GM18499 (cell line): ENCODE data around the gene SLC34A1.
"Not testable (repeated sequence)": the region's sequence is repeated elsewhere in the genome, so short reads cannot be mapped to it uniquely, and the experiment has no call there.

ENCODE experiments used
- ATAC-seq: cut with Tn5 transposase; IDR thresholded peaks from one replicate; pipeline ENCODE4 v1.9.1; 2021; ENCODE audit warnings: moderate number of reproducible peaks; ENCODE audit not compliant: insufficient read depth, unreplicated experiment

The SLC34A1 gene

GRCh38 chr5:177404641-177405179 lies 20.5 kb downstream of the SLC34A1 start:
- ATAC-seq = no peak

- no peak for ATAC-seq
These were observed 21.1 kb downstream of the SLC34A1 start for GRCh38 chr5:177405312-177405711.

DNA sequence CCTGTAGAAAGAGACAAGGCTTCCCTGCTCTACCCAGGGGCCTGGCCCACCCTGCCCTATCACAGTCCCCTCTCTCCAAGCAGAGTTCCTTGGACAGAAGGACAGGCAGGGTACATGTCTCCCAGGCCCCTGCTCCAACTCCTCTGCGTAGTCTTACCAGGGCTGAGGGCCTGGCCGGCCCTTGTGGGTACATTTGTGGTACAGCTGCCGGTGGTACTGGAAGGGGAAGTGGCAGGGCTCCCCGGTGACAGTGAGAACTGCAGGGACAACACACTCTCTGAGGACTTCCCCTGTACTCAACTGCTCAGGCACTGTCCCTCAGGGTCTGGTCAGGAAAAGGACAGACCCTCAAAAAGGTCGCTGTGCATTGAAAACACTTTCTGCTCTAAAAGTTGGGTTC lies 21.6 kb downstream of the SLC34A1 start:
- no peak for ATAC-seq

DNA sequence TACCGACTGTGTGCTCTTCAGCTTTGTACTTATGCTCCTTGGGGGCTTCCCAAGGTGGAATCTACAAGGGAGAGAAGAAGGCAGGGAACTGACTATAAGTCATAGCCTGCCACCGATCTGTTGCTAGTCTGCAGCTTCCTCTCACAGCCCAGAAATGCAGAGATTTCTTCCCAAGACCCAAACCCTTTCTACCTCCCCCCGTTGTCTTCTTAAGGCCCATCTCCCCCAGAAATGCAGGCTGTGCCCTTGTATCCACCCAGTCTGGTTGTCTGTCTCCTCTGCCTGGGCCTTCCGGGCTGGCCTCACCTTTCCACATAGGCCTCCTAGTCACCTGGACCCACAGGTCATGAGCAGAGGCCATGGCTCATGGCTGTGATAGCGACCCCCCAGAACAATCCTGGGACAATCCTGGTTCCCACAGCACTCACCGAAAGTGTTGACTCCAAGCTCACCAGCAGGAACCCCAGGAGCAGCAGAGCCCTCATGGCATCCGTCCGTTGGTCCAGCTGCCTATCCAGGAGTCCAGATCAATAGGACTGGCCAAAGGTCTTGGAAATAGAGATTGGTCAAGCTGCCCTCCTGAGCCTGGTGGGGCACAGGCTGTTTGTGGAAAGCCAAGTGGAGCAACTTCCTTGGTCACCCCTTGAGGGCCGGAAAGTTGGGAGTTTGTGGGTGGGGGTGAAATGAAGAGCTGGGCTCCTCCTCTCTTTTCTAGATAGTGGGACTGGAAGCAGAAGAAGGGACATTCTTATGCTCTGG lies 25.0 kb downstream of the SLC34A1 start, which contains the start of gene F12:
Gene F12, minus strand, starts transcription at position 522 of the 759 bp plus-strand sequence. Its CDS starts 37 bp downstream, at position 485.
- no peak for ATAC-seq

DNA sequence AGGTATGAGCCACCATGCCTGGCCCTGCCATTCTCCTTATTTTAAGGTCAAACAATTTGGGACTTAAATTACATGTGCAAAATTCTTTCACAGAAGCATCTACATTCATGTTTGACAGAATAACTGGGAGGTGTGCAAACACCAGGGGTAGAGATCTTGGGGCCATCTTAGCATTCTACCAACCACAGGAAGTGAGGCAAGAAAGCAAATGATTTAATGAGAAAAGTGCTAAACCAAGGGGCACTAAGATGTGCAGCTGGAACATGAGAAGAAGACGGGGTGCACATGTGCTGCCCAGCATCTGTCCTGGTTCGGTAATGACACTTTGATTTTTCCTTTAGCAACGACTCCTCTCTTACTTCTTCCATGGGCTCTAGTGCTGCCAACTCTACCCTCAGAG lies 26.3 kb downstream of the SLC34A1 start:
- ATAC-seq = no peak

DNA sequence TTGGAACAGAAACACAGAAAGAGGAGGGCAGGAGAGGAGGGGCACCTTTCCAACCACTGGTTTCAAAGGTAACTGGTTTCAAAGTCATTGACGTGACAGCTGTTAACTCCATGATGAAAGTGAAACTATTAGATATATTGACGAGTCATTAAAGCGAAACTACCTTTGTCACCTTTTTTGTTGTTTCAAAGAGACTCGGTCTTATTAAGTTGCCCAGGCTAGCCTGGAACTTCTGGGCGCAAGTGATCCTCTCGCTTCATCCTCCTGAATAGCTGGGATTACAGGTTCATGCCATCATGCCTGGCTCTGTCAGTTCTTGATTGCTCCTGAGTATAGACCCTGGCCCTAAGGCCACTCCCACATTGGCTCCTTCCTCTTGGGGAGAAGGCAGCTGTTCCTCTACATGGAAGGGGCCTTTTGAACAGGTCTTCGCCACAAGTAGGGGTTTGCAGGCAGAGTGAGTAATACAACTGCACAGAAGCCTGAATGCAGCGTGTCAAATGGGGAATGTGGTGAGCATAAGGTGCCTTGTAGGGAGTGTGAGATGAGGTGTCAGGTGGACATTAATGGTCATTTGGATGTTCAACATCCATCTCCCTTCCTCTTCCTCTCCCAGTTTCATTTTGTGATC lies 28.5 kb downstream of the SLC34A1 start:
- ATAC-seq = no peak

- no peak for ATAC-seq
These were observed 30.2 kb downstream of the SLC34A1 start for GRCh38 chr5:177414481-177414880.

DNA sequence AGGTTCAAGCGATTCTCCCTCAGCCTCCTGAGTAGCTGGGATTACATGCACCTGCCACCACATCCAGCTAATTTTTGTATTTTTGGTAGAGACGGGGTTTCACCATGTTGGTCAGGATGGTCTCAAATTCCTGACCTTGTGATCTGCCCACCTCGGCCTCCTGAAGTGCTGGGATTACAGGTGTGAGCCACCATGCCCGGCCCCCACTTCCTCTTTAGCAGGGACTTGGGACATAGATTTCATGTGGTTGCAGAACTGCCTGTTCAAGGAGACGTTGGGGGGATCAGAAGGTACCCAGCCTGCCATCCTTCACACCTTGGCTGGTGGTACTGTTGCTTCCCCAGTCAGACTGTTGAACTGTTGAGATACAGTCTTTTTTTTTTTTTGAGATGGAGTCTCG lies 32.8 kb downstream of the SLC34A1 start:
- not testable (repeated sequence) for ATAC-seq

GRCh38 chr5:177419046-177419445 lies 34.8 kb downstream of the SLC34A1 start:
- no peak for ATAC-seq

DNA sequence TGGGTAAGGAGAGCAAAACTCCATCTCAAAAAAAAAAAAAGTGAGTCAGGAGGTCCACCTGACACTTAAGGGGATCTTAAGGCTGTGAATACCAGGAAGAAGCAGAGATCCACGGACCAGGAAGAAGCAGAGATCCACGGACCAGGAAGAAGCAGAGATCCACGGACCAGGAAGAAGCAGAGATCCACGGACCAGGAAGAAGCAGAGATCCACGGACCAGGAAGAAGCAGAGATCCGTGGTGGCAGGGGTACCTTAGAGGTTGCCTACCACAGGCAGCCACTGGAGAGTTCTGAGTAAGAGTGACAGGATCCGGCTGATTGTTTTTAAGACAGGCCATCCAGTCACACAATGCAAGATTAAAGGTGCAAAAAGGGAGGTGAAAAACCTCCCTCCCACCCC lies 36.2 kb downstream of the SLC34A1 start:
- not testable (repeated sequence) for ATAC-seq

DNA sequence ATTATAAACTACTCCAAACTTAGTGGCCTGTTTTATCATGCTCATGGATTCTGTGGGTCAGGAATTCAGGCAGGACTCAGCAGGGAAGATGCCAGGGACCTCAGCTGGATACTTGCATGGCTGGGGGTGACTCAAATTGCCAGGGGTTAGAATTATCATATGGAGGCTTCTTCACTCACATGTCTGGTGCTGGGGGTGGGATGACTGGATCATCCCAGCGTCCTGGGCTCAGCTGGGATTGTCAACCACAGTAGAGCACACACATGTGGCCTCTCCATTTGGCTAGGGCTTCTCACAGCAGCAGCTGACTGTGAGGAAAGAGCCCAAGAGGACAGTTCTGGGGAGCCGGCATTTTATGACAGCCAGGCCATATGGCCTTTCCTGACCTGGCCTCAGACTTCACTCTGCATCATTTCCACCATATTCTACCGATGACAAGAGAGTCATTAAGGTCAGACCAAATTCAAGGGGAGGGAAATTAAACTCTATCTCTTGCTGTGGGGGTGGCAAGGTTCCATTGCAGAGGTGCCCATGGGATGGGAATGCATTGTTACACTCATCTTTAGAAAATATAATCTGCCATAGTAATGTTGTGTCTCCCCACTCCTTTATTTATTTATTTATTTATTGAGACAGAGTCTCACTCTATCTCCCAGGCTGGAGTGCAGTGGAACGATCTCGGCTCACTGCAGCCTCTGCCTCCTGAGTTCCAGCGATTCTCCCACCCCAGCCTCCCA lies 37.0 kb downstream of the SLC34A1 start:
- no peak for ATAC-seq

GRCh38 chr5:177423671-177424070 lies 39.4 kb downstream of the SLC34A1 start:
- no peak for ATAC-seq

DNA sequence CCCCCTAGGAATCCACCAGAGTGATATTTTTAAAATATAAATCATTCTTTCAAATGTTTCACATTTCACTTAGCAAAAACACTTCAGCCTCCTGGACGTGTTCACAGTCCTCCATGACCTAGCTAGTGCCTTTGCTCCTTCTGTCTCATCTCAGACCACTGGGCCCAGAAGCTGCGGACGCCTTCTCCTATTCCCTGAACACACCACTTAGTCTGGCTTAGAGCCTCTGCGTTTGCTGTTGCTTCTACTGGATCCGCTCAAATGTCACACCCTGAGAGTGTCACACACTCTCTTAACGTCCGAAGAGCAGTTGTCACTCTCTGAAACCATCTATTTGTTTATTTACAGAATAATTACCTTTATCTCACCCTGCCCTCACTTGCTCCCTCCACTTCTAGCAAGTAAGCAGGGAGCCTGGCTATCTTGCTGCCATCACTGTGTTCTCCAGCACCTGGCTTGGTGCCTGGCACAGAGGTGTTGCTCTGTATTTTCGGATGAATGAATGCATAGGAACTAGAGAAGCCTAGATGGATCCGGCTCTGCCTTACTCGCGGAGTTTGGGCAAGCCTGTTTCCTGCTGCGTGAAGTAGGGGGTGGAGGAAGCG lies 41.1 kb downstream of the SLC34A1 start:
- ATAC-seq = no peak

DNA sequence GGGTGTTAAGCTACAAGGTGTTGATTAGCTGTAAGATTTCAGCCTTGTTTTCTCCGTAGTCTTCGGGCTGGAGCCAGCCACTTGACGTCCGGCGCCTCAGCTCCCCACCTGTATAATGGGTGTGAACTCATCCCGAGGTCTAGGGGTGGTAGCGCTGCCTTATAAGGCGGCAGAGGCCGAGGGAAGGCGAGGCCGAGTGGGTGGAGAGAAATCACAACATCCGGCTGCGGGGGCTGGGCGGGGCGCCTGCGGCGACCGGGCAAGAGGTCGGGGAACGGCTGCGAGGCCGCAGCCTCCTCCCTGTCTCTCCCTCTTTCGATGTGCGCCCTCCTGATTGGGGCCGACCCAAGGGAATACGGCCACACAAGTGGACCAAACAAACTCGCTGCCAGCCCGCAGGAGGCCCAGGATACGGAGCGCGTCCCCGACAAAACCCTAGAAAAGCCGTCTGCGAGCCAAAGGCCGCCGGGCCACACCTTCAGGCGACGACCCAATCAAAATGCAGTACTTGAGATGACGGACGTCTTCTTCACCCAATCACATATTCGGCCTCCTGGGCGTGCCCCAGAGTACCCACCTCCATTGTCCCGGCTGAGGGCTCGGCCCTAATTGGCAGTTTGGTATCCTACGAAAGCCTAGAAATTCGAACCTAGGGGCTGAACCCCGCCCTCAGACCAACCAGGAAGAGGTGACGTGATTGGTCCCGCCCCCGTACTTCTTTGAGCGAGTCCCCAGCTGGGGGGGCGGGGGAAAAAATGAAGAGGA lies 41.7 kb downstream of the SLC34A1 start:
- peak; percentile 74 for ATAC-seq

- no peak for ATAC-seq
These were observed 42.5 kb downstream of the SLC34A1 start, which contains the start of gene GRK6 for GRCh38 chr5:177426566-177427210. TSS of gene GRK6 (plus strand) at chr5:177426676. CDS start at chr5:177426846, 170 bp downstream.

DNA sequence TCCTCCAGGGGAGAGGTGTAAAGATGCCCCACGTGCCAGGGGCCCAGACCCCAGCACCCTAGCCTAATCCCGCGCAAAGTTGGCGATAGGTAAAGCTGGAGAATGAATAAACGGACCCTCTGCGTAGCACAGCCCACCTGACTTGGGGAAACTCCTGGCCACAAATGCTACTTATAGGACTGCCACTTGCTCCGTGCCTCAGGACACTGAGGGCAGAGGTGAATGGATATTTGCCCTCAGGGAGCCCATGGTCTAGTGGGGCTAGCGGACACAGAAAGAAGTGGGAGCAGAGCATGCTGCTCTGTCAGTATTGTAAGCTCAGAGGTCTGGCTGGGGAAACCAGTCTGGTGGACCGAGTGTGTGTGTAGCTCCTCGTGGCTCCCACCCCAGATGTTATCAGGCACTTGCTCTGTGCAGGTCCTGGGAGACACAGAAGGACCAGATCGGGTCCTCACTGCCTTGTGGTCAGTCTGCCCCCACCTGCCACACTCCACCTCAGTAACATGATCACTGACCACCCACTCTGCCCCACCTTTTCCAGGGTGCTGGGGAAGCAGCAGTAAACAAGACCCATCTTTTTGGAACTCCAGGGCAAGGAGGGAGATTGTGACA lies 43.1 kb downstream of the SLC34A1 start:
- ATAC-seq = no peak

GRCh38 chr5:177427919-177428573 lies 43.8 kb downstream of the SLC34A1 start:
- ATAC-seq = no peak

- ATAC-seq = no peak
These were observed 44.5 kb downstream of the SLC34A1 start for GRCh38 chr5:177428574-177429217.
